GM19035 (cell line): ENCODE results near the gene PHOX2A.
A peak's percentile ranks its signal among the peaks of the same experiment; 100 is the strongest.
"Not testable (repeated sequence)": the region's sequence is repeated elsewhere in the genome, so short reads cannot be mapped to it uniquely, and the experiment has no call there.

Experiments
- ATAC-seq: cut with Tn5 transposase; IDR thresholded peaks from one replicate; pipeline ENCODE4 v1.9.1; 2021; ENCODE audit not compliant: unreplicated experiment

PHOX2A gene

GRCh38 chr11:72223615-72224563, 20.1 kb downstream of the PHOX2A start:
- ATAC-seq, result peak; percentile 60

DNA sequence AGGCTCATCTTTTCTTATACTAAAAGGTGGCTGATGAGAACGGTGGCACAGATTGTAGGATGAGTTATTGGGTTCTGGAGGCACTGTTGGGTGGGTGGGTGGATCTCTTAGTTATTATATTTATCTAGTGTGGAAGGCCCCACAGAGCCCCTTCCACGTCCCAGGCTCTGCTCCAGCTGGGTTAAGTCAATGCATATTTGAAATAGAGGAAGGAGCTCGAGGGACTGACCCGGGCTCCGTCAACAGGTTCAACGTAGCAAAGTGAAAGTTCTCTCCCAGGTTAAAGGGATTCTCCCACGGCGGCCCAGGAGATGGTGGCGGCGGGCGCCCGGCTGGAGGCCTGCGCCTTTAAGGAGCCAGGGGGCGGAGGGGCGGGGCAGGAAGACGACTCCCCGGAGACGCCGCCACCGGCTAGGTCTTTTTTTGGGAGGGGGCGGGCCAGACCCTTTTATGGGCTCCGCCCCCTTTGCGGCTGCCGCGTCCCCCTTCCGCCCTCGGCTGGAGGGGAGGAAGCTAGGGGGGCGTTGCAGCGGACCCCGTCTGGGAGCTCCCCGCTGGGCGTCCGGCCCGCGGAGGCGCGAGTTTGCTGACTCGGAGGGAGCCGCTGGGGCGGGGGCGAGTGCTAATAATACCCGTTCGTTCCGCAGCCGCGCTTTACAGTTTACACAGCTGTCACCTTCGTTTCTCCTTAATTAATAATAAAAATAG, 20.9 kb downstream of the PHOX2A start:
- ATAC-seq, result peak; percentile 70

GRCh38 chr11:72222106-72222891, 21.7 kb downstream of the PHOX2A start:
- ATAC-seq, result no peak

GRCh38 chr11:72221386-72222075, 22.4 kb downstream of the PHOX2A start:
- no peak for ATAC-seq

- no peak for ATAC-seq
Observed at GRCh38 chr11:72220696-72221363, 23.1 kb downstream of the PHOX2A start.

DNA sequence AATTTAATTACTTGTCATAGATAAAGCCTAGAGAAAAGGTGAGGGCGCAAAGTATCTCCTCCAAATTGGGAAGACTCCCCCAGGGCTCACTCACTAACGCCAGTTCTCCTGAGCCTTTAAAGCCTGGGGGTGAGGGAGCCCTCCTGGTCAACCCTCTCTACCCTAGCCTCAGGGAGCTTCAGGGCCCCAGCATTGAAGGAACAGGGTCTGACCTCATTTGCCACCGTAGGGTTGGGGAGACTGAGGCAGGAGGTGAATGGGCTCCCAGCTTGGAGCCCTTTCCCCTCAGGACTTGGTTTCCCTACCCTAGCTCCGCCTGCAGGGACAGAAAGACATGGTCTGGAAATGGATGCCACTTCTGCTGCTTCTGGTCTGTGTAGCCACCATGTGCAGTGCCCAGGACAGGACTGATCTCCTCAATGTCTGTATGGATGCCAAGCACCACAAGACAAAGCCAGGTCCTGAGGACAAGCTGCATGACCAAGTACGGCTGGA, 25.7 kb downstream of the PHOX2A start:
- no peak for ATAC-seq

GRCh38 chr11:72217841-72218240, 26.1 kb downstream of the PHOX2A start:
- no peak for ATAC-seq

- ATAC-seq, result no peak
Observed at GRCh38 chr11:72216638-72217037, 27.3 kb downstream of the PHOX2A start, which contains the start of gene FOLR2. FOLR2 (plus strand) TSS chr11:72216794; CDS start chr11:72218585, 1,791 bp downstream.

DNA sequence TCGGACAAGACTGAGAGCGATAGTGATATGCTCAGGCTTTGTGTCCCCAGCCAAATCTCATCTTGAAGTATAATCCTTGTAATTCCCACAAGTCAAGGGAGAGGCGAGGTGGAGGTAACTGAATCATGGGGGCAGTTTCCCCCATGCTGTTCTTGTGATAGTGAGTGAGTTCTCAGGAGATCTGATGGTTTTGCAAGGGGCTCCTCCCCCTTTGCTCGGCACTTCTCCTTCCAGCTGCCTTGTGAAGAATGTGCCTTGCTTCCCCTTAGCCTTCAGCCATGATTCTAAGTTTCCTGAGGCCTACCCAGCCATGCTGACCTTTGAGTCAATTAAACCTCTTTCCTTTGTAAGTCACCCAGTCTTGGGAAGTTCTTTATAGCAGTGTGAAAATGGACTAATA, 34.9 kb downstream of the PHOX2A start:
- no peak for ATAC-seq

DNA sequence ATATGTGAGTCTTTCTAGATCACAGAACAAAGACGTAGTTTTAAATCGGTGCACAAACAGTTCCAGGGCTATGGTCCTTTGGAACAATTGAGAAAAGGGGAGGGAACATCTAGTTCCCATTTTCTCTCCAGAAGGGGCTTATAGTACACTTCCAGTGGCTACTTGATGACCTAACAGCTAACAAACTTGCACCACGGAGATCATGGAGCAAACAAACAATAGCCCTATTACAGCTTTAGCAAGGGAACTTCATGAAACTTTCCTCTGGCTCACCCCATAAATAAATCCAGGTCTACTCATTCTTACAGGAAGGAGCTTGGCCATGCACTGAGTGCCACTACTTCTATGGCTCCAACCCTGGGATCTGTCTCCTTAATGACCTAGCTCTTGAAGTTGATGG, 35.7 kb downstream of the PHOX2A start:
- ATAC-seq, result no peak

- ATAC-seq, result not testable (repeated sequence)
Observed at GRCh38 chr11:72206794-72207193, 37.2 kb downstream of the PHOX2A start.

DNA sequence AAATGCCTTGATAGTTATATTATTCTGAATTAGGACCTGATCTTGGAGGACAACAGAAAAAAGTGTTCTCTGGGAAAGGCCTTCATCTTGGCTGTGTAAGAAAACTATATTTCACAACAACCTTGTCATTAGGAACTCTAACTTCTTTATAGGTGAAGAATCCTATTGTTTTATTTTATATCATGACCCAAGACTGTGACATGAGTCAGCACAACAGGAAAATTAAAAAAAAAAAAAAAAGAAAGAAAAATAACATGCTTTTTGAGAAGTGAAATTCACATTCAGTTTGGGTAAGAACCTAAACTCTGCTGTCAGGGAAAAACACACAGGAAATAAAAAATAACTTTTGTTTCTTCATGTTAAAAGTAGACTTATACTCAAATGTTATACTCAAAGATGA, 39.1 kb downstream of the PHOX2A start:
- no peak for ATAC-seq

GRCh38 chr11:72203163-72203562, 40.8 kb downstream of the PHOX2A start:
- ATAC-seq, result no peak

DNA sequence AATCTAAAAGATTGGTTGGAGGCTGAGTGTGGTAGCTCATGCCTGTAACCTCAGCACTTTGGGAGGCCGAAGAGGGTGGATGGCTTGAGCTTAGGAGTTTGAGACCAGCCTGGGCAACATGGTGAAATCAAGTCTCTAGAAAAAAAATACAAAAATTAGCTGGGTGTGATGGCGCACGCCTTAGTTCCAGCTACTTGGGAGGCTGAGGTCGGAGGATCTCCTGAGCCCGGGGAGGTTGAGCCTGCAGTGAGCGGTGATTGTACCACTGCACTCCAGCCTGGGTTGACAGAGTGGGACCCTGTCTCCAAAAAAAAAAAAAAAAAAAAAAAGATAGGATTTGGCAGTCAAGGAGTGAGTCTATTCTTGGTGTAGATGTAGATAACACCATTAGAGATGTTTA, 41.4 kb downstream of the PHOX2A start:
- no peak for ATAC-seq

DNA sequence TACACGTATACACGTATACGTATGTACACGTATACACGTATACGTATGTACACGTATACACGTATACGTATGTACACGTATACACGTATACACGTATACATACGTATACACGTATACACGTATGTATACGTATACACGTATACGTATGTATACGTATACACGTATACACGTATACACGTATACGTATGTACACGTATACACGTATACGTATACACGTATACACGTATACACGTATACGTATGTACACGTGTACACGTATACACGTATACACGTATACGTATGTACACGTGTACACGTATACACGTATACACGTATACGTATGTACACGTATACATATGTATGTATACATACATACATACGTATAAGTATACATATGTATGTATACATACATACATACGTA, 42.5 kb downstream of the PHOX2A start:
- not testable (repeated sequence) for ATAC-seq

GRCh38 chr11:72195518-72196270, 48.3 kb downstream of the PHOX2A start:
- no peak for ATAC-seq

- ATAC-seq, result no peak
Observed at GRCh38 chr11:72191961-72192381, 52.0 kb downstream of the PHOX2A start, which contains the start of gene FOLR1. FOLR1 (plus strand) TSS chr11:72192140; CDS start chr11:72192174, 34 bp downstream.

GRCh38 chr11:72190631-72191071, 53.3 kb downstream of the PHOX2A start:
- no peak for ATAC-seq
